Measurements from ENCODE around the gene REG3G.

- TF ChIP-seq CTCF (conservative IDR thresholded peaks at IDR 0.05; ENCODE audit: low read depth, low read length) (no peak), POLR2A (IDR thresholded peaks at IDR 0.05; ENCODE audit: low read depth, low read length) (no peak)
These were observed 42.7 kb upstream of the REG3G start for GRCh38 chr2:78982638-78983330.

Data from IMR-90 (cell line).